D721Med (cell line): Measurements from ENCODE around the gene GALP.

Source experiments
- DNase-seq: peaks from one replicate; pipeline ENCODE4 v3.0.0; 2011; ENCODE audit warnings: low spot score; ENCODE audit not compliant: insufficient read length
- FAIRE-seq: peaks from 2 replicates; lab custom pipeline; 2011; peaks lifted over from hg19 to GRCh38; lab: Jason Lieb, UNC
- CTCF ChIP-seq: IDR thresholded peaks from 2 replicates; pipeline ENCODE4 v1.5.1; 2012; ENCODE audit warnings: mild to moderate bottlenecking, control low read depth; ENCODE audit not compliant: insufficient read depth; ENCODE audit errors: missing control alignments

GALP gene

GRCh38 chr19:56136362-56136761, 39.4 kb upstream of the GALP start:
- no peak for TF ChIP-seq CTCF
- no peak for DNase-seq
- FAIRE-seq = no peak

- no peak for TF ChIP-seq CTCF
- DNase-seq (no peak), FAIRE-seq (no peak)
Measured at GRCh38 chr19:56137405-56137804, 38.4 kb upstream of the GALP start.

GRCh38 chr19:56138069-56138468, 37.7 kb upstream of the GALP start:
- DNase-seq (no peak), FAIRE-seq (no peak)
- no peak for TF ChIP-seq CTCF

- DNase-seq (no peak), FAIRE-seq (no peak)
- TF ChIP-seq CTCF = no peak
Measured at GRCh38 chr19:56139847-56140582, 35.8 kb upstream of the GALP start.

- no peak for TF ChIP-seq CTCF
- peak; percentile 97 for DNase-seq
- no peak for FAIRE-seq
Measured at GRCh38 chr19:56140583-56141416, 35.0 kb upstream of the GALP start, which contains the start of gene ZNF444. Gene ZNF444 (plus strand): TSS chr19:56141287. CDS start chr19:56146912, 5,625 bp downstream.

- DNase-seq = no peak
- no peak for FAIRE-seq
- no peak for TF ChIP-seq CTCF
Measured at GRCh38 chr19:56141417-56141993, 34.3 kb upstream of the GALP start.
